Endothelial cell of umbilical vein (primary cell): Measurements from ENCODE around the gene FRG2B. TPM values are rescaled to one million over a fixed set of nuclear protein-coding genes. Genes with fewer than 3 reads are reported as not detected.
"Not testable (repeated sequence)": the region's sequence is repeated elsewhere in the genome, so short reads cannot be mapped to it uniquely, and the experiment has no call there.

Experiments used
- BruUV-seq: library from RNA; stranded (reverse); fragments of 400-500 nt; replicated peaks from 2 replicates; lab custom pipeline; 2021; lab: Mats Ljungman, UMichigan
- CTCF ChIA-PET: fragments of 300-600, 350-600 bp; sonication (Branson Sonifier 250); formaldehyde crosslinking; loops from one replicate; lab custom pipeline; 2021; ENCODE audit warnings: antibody characterized with exemption, inconsistent platforms; lab: Charles Lee
- POLR2A ChIA-PET: fragments of 300-600, 350-600 bp; sonication (Branson Sonifier 250); formaldehyde crosslinking; loops from one replicate; lab custom pipeline; 2021; ENCODE audit warnings: antibody characterized with exemption, inconsistent platforms; lab: Charles Lee
- DNase-seq: peaks from one replicate; pipeline ENCODE4 v3.0.0-alpha.2; 2011; ENCODE audit warnings: low read depth, low spot score
- FAIRE-seq: peaks from 2 replicates; lab custom pipeline; 2011; peaks lifted over from hg19 to GRCh38; lab: Jason Lieb, UNC
- H2AFZ ChIP-seq: 2 replicates; pipeline ENCODE4 v1.6.0; 2012; ENCODE audit warnings: low read depth, low read length, control low read depth, inconsistent platforms
- H3K27ac ChIP-seq: 2 replicates; pipeline ENCODE4 v1.5.1; 2011; ENCODE audit warnings: low read depth, mild to moderate bottlenecking, control low read depth, low read length, moderate library complexity; ENCODE audit not compliant: insufficient read depth
- H3K27me3 ChIP-seq, 2 experiments: 2 replicates each; pipeline versions ENCODE4 v1.6.0 to v1.6.1; 2011; ENCODE audit warnings: low read length in 2 of 2, mixed read lengths in 1 of 2; ENCODE audit not compliant: control insufficient read depth in 2 of 2, insufficient read depth in 2 of 2
- H3K36me3 ChIP-seq, 2 experiments: 2 replicates in 1 of 2; 3 replicates in 1 of 2; pipeline ENCODE4 v1.5.1; 2011; ENCODE audit warnings: low read length in 2 of 2, mild to moderate bottlenecking in 1 of 2, moderate library complexity in 1 of 2; ENCODE audit not compliant: control insufficient read depth in 2 of 2, insufficient read depth in 2 of 2; ENCODE audit errors: extremely low read depth in 1 of 2
- H3K4me1 ChIP-seq: 3 replicates; pipeline ENCODE4 v1.5.1; 2011; ENCODE audit warnings: mild to moderate bottlenecking, low read length; ENCODE audit not compliant: control insufficient read depth, insufficient read depth; ENCODE audit errors: extremely low read depth
- H3K4me2 ChIP-seq: 2 replicates; pipeline ENCODE4 v1.6.1; 2011; ENCODE audit warnings: low read length, control low read depth, mixed read lengths; ENCODE audit not compliant: insufficient read depth
- H3K4me3 ChIP-seq, 3 experiments: fragments of 200-600 bp in 1 of 3; sonication (generic), shearing (Covaris generic) in 1 of 3; replicated peaks in 1 of 3; 2 replicates each; pipeline ENCODE4 v1.5.1; 2011 to 2016; ENCODE audit warnings: control low read depth in 3 of 3, low read length in 3 of 3, mild to moderate bottlenecking in 2 of 3, inconsistent platforms in 1 of 3, low read depth in 1 of 3, moderate library complexity in 1 of 3; ENCODE audit not compliant: insufficient read depth in 1 of 3
- H3K79me2 ChIP-seq: 2 replicates; pipeline ENCODE4 v1.6.0; 2012; ENCODE audit warnings: low read length, inconsistent platforms; ENCODE audit not compliant: control insufficient read depth, insufficient read depth
- H3K9ac ChIP-seq: replicated peaks from 2 replicates; pipeline ENCODE3; 2011; ENCODE audit warnings: low read length, control low read depth; ENCODE audit not compliant: insufficient read depth; ENCODE audit errors: extremely low read depth
- H3K9me1 ChIP-seq: replicated peaks from 3 replicates; pipeline ENCODE4 v1.6.0; 2011; ENCODE audit warnings: mild to moderate bottlenecking, low read length; ENCODE audit not compliant: control insufficient read depth, insufficient read depth; ENCODE audit errors: extremely low read depth
- H3K9me3 ChIP-seq: replicated peaks from 2 replicates; pipeline ENCODE4 v1.5.1; 2012; ENCODE audit warnings: low read length, inconsistent platforms; ENCODE audit not compliant: control insufficient read depth, insufficient read depth
- H4K20me1 ChIP-seq: replicated peaks from 2 replicates; pipeline ENCODE3; 2011; ENCODE audit warnings: mild to moderate bottlenecking, low read length; ENCODE audit not compliant: control insufficient read depth, insufficient read depth; ENCODE audit errors: extremely low read depth
- dilution Hi-C: fragments of 300-500 bp; cut with MboI; formaldehyde crosslinking; loops from one replicate; pipeline ENCODE4 v1.15.0; 2019; ENCODE audit warnings: low sequenced_read_pairs; ENCODE audit not compliant: extremely low pct_ligation_motif_present
- intact Hi-C: fragments of 100-400 bp; cut with micrococcal nuclease; formaldehyde crosslinking; loops from one replicate; pipeline ENCODE4 v1.10.0; 2022
- polyA plus RNA-seq, 4 experiments: library from polyadenylated mRNA; depleted of rRNA in 3 of 4; stranded (reverse) in 3 of 4; unstranded in 1 of 4; fragments of >200 nt; gene quantifications; 2 replicates each; pipeline versions ENCODE4 v1.2.1 to v1.2.3, GENCODE V29; 2011 to 2012; ENCODE audit warnings: missing spikeins in 1 of 4
- total RNA-seq: library from RNA; stranded (reverse); gene quantifications from 2 replicates; pipeline ENCODE4 v1.2.3, GENCODE V29; 2021

Gene FRG2B
- total and polyA plus RNA-seq, 2 donors (not counting 3 experiments of a cell fraction or from before 2014, with no cell fraction given) = not detected

GRCh38 chr10:133637846-133638235, 11.2 kb upstream of the FRG2B start:
- H3K9ac ChIP-seq, intact Hi-C loops, H3K4me2 ChIP-seq, H3K27ac ChIP-seq, FAIRE-seq, H3K36me3 ChIP-seq, CTCF ChIA-PET, H2AFZ ChIP-seq, BruUV-seq, H4K20me1 ChIP-seq, H3K4me3 ChIP-seq, DNase-seq, H3K9me1 ChIP-seq, H3K4me1 ChIP-seq, H3K79me2 ChIP-seq, POLR2A ChIA-PET, H3K27me3 ChIP-seq, H3K9me3 ChIP-seq, dilution Hi-C loops: not testable (repeated sequence)

GRCh38 chr10:133637202-133637845, 10.7 kb upstream of the FRG2B start:
- H3K4me2 ChIP-seq, dilution Hi-C loops, H3K9ac ChIP-seq, FAIRE-seq, POLR2A ChIA-PET, CTCF ChIA-PET, H3K27me3 ChIP-seq, H3K4me3 ChIP-seq, intact Hi-C loops, BruUV-seq, H3K9me1 ChIP-seq, H2AFZ ChIP-seq, H3K4me1 ChIP-seq, H3K79me2 ChIP-seq, H3K27ac ChIP-seq, H3K9me3 ChIP-seq, DNase-seq, H3K36me3 ChIP-seq, H4K20me1 ChIP-seq: not testable (repeated sequence)

- CTCF ChIA-PET, H3K9me1 ChIP-seq, H3K4me3 ChIP-seq, H3K27me3 ChIP-seq, H3K36me3 ChIP-seq, H3K4me1 ChIP-seq, H3K79me2 ChIP-seq, dilution Hi-C loops, POLR2A ChIA-PET, intact Hi-C loops, H3K4me2 ChIP-seq, H3K9me3 ChIP-seq, BruUV-seq, H4K20me1 ChIP-seq, FAIRE-seq, DNase-seq, H2AFZ ChIP-seq, H3K27ac ChIP-seq, H3K9ac ChIP-seq: not testable (repeated sequence)
Observed at GRCh38 chr10:133630723-133631249, 4.2 kb upstream of the FRG2B start.

- H3K36me3 ChIP-seq, H3K79me2 ChIP-seq, H3K27ac ChIP-seq, FAIRE-seq, dilution Hi-C loops, H3K4me1 ChIP-seq, BruUV-seq, POLR2A ChIA-PET, H3K27me3 ChIP-seq, H3K4me3 ChIP-seq, H3K9ac ChIP-seq, CTCF ChIA-PET, H3K9me1 ChIP-seq, DNase-seq, H3K9me3 ChIP-seq, intact Hi-C loops, H2AFZ ChIP-seq, H4K20me1 ChIP-seq, H3K4me2 ChIP-seq: not testable (repeated sequence)
Observed at GRCh38 chr10:133622544-133622943, 4.1 kb downstream of the FRG2B start.
